Loucy (cell line): ENCODE data around the gene FAM181A.
A peak's percentile ranks its signal among the peaks of the same experiment; 100 is the strongest.

ENCODE experiments used
- H2AFZ ChIP-seq: fragments of 200-600 bp; sonication (generic); 2 replicates; pipeline ENCODE4 v1.6.0; 2016; ENCODE audit warnings: antibody characterized with exemption, mild to moderate bottlenecking, low read length, moderate library complexity
- H3F3A ChIP-seq: fragments of 200-600 bp; 2 replicates; pipeline ENCODE4 v1.6.0; 2016; ENCODE audit warnings: antibody characterized with exemption, low read depth, mild to moderate bottlenecking
- H3K27me3 ChIP-seq: fragments of 200-600 bp; sonication (generic); 2 replicates; pipeline ENCODE4 v1.6.1; 2014; ENCODE audit warnings: low read length, mild to moderate bottlenecking; ENCODE audit not compliant: insufficient read depth, poor library complexity, severe bottlenecking
- H3K36me3 ChIP-seq: fragments of 200-600 bp; sonication (generic); 2 replicates; pipeline ENCODE4 v1.6.1; 2016; ENCODE audit warnings: low read length; ENCODE audit not compliant: insufficient read depth
- H3K4me1 ChIP-seq: fragments of 200-600 bp; sonication (generic); 2 replicates; pipeline ENCODE4 v1.5.1; 2014; ENCODE audit warnings: low read length, mild to moderate bottlenecking; ENCODE audit not compliant: insufficient read depth, poor library complexity, severe bottlenecking
- H3K4me2 ChIP-seq: fragments of 200-600 bp; sonication (generic); 2 replicates; pipeline ENCODE4 v1.6.0; 2014; ENCODE audit warnings: antibody characterized with exemption, low read length, low read depth, mild to moderate bottlenecking; ENCODE audit not compliant: poor library complexity, severe bottlenecking
- H3K4me3 ChIP-seq: fragments of 200-600 bp; sonication (generic); 2 replicates; pipeline ENCODE4 v1.5.1; 2014; ENCODE audit warnings: low read length, mild to moderate bottlenecking, mixed read lengths; ENCODE audit not compliant: poor library complexity, severe bottlenecking
- H3K79me2 ChIP-seq: fragments of 200-600 bp; sonication (generic); 2 replicates; pipeline ENCODE4 v1.6.1; 2014; ENCODE audit warnings: low read length; ENCODE audit not compliant: insufficient read depth
- H3K9ac ChIP-seq: fragments of 200-600 bp; sonication (generic); 2 replicates; pipeline ENCODE4 v1.6.0; 2014; ENCODE audit warnings: mild to moderate bottlenecking, low read depth, low read length, moderate library complexity; ENCODE audit not compliant: poor library complexity, severe bottlenecking
- H3K9me2 ChIP-seq: fragments of 200-600 bp; sonication (generic); replicated peaks from 2 replicates; pipeline ENCODE4 v1.6.1; 2016; ENCODE audit warnings: low read depth, low read length, mixed read lengths
- H3K9me3 ChIP-seq: fragments of 200-600 bp; sonication (generic); 2 replicates; pipeline ENCODE4 v1.6.1; 2014; ENCODE audit warnings: mild to moderate bottlenecking, antibody characterized with exemption, low read length, low read depth; ENCODE audit not compliant: insufficient read depth
- H4K20me1 ChIP-seq: fragments of 200-600 bp; sonication (generic); 2 replicates; pipeline ENCODE4 v1.6.0; 2014; ENCODE audit warnings: antibody characterized with exemption, low read length, mild to moderate bottlenecking; ENCODE audit not compliant: insufficient read depth, poor library complexity, severe bottlenecking
- CTCF ChIP-seq: fragments of 200-600 bp; sonication (generic); conservative IDR thresholded peaks from 2 replicates; pipeline ENCODE4 v1.5.1; 2014; ENCODE audit warnings: mild to moderate bottlenecking, antibody characterized with exemption, low read length
- EZH2phosphoT487 ChIP-seq: fragments of 200-600 bp; IDR thresholded peaks from 2 replicates; pipeline ENCODE4 v1.6.1; 2018; ENCODE audit warnings: antibody characterized with exemption, mild to moderate bottlenecking, moderate library complexity, borderline replicate concordance

The FAM181A gene

DNA sequence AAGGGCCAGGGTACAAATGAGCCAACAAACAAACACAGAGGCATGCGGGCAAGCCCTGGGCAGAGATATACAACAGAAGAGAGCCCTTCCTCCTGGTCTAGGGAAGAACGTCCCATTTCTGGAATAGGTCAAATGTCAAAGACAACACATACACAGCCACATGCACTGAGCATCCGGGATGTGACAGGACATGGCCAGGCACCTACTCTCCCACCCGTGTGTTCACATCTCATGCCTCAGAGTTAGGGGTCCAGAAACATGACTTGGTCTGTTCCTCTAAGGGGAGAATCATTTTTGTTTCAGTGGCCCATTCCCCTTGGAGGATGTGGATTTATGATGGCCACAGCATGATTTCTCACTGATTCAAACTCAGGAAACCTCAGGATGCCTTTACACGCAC lies 50.0 kb downstream of the FAM181A start:
- no peaks in the 10 kb centered on the region for H3F3A ChIP-seq
- no peaks in the 10 kb centered on the region for H3K9me2 ChIP-seq
- no peak overlapping the region for H2AFZ ChIP-seq
- H4K20me1 ChIP-seq, result no peaks in the 10 kb centered on the region
- H3K4me2 ChIP-seq, result no peak overlapping the region
- H3K9me3 ChIP-seq, result no peaks in the 10 kb centered on the region
- H3K79me2 ChIP-seq, result no peaks in the 10 kb centered on the region
- H3K4me3 ChIP-seq, result no peak overlapping the region
- TF ChIP-seq EZH2phosphoT487, result no peak
- TF ChIP-seq CTCF, result no peak
- no peaks in the 10 kb centered on the region for H3K36me3 ChIP-seq
- peaks cover 92% of the 10 kb centered on the region for H3K27me3 ChIP-seq
- no peak overlapping the region for H3K9ac ChIP-seq
- H3K4me1 ChIP-seq, result peaks cover 13% of the 10 kb centered on the region

GRCh38 chr14:93977790-93978581 lies 50.8 kb downstream of the FAM181A start:
- Histone ChIP-seq H3K36me3 (no peaks in the 10 kb centered on the region), H3K27me3 (peaks cover 92% of the 10 kb centered on the region), H3K9ac (no peak overlapping the region), H3K9me2 (no peaks in the 10 kb centered on the region), H4K20me1 (no peaks in the 10 kb centered on the region), H3K9me3 (no peaks in the 10 kb centered on the region), H3K4me1 (peaks cover 13% of the 10 kb centered on the region), H3F3A (no peaks in the 10 kb centered on the region), H3K4me3 (no peak overlapping the region), H3K79me2 (no peaks in the 10 kb centered on the region), H3K4me2 (peak overlapping the region; percentile 40), H2AFZ (no peak overlapping the region)
- no peak for TF ChIP-seq CTCF
- TF ChIP-seq EZH2phosphoT487, result no peak

DNA sequence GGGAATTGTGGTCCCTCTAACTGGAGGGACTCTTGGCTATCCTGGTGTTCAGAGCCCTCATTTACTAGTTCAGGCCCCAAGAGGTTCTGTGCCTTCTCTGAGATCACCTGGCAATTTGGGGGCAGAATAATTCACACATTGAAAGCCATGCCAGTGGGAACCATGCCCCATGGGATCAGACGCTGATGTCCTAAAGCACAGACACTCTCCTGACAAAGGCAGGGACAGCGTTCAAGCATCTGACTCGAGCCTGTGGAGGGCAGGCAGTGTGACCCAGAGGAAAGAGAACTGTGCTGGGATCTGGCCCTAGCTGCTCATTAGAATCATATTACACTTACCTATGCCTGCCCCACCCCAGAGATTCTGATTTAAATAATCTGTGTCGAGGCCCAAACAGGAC lies 51.6 kb downstream of the FAM181A start:
- Histone ChIP-seq H3K9me2 (no peaks in the 10 kb centered on the region), H4K20me1 (no peaks in the 10 kb centered on the region), H3F3A (no peaks in the 10 kb centered on the region), H3K4me3 (no peak overlapping the region), H3K4me1 (peaks cover 13% of the 10 kb centered on the region), H2AFZ (no peak overlapping the region), H3K9me3 (no peaks in the 10 kb centered on the region), H3K9ac (no peak overlapping the region), H3K36me3 (no peaks in the 10 kb centered on the region), H3K27me3 (peaks cover 92% of the 10 kb centered on the region), H3K79me2 (no peaks in the 10 kb centered on the region), H3K4me2 (peak overlapping the region; percentile 40)
- TF ChIP-seq CTCF (no peak), EZH2phosphoT487 (no peak)
